ENCODE results near the gene HSH2D.

The HSH2D gene

DNA sequence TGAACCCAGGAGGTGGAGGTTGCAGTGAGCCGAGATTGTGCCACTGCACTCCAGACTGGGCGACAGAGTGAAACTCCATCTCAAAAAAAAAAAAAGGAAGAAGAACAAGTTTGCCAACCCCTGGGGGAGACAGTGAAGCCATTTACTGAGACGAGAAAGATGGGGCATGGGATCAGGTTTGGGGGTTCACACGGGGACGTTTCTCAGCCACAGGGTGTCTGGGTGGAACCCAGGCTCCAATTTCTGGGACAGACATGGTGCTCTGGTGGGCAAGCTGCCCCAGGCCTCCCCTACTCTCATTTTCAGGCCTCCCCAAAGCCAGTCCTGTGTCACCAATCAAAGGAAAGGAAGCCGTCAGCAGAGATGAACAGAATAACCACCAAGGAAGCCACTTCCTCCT is 13.4 kb downstream of the HSH2D start:
- TF ChIP-seq, protein P1, sequence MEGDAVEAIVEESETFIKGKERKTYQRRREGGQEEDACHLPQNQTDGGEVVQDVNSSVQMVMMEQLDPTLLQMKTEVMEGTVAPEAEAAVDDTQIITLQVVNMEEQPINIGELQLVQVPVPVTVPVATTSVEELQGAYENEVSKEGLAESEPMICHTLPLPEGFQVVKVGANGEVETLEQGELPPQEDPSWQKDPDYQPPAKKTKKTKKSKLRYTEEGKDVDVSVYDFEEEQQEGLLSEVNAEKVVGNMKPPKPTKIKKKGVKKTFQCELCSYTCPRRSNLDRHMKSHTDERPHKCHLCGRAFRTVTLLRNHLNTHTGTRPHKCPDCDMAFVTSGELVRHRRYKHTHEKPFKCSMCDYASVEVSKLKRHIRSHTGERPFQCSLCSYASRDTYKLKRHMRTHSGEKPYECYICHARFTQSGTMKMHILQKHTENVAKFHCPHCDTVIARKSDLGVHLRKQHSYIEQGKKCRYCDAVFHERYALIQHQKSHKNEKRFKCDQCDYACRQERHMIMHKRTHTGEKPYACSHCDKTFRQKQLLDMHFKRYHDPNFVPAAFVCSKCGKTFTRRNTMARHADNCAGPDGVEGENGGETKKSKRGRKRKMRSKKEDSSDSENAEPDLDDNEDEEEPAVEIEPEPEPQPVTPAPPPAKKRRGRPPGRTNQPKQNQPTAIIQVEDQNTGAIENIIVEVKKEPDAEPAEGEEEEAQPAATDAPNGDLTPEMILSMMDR (IDR thresholded peaks at IDR 0.05; ENCODE audit: low read depth, low read length, missing control alignments): no peak
- DNase-seq (ENCODE audit: low read depth): no peak
- no peak overlapping the region for H3K4me3 ChIP-seq (ENCODE audit: low read depth, low read length)

DNA sequence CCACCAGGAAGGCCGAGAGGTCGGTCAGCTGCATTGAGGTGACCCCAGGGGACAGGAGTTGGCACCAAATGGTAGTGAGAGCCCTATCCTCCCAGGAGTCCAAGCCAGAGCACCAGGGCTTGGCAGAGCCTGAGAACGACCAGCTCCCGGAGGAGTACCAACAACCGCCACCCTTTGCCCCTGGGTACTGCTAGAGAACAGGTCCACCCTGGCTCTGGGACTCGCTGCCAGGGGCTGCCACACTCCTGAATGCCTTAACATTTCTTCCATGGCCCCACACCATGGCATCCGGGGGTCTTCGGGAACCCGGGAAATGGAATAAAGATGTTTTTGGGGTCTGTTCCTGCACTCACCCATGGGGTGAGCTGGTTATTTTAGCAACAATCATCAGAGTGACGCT is 14.1 kb downstream of the HSH2D start:
- TF ChIP-seq, protein P1 (IDR thresholded peaks at IDR 0.05; ENCODE audit: low read depth, low read length, missing control alignments): no peak
- DNase-seq (ENCODE audit: low read depth): no peak
- H3K4me3 ChIP-seq (ENCODE audit: low read depth, low read length): no peak overlapping the region

DNA sequence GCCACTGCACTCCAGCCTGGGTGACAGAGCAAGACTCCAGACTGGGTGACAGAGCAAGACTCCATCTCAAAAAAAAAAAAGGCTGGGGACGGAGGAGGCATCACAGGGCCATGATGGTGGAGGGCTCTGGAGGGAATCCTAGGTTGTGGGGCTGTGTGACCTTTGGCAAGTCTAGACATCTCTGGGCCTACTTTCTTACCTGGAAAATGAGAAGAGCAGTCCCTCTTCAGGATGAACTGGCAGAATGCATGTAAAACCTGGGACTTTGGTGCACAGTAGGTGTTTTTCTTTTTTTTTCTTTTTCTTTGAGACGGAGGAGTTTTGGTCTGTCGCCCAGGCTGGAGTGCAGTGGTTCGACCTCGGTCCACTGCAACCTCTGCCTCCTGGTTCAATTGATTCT is 16.2 kb downstream of the HSH2D start:
- TF ChIP-seq, protein P1 (IDR thresholded peaks at IDR 0.05; ENCODE audit: low read depth, low read length, missing control alignments): no peak
- DNase-seq (ENCODE audit: low read depth): no peak
- H3K4me3 ChIP-seq (ENCODE audit: low read depth, low read length): no peak overlapping the region

DNA sequence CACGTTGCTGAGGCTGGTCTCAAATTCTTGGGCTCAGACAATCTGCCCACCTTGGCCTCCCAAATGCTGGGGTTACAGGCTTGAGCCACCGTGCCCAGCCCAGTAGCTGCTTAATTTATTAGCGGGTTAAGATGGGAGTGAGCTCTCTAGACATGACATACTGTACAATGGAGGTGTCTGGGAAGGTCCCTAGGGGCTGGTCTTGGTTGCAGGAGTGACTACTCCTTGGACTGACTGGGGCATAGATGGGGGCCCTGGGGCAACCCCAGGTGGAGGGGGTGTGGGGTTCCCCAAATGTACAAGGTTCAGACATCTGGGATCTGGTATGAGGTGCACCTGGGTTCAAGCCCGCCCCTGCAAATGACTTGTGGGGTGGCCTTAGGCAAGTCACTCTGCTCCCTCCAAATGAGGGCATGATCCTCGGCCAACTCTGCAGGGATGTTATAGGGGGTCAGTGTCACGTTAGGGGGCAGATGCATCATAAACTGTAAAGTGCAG is 17.0 kb downstream of the HSH2D start:
- DNase-seq (ENCODE audit: low read depth): no peak
- TF ChIP-seq, protein P1 (IDR thresholded peaks at IDR 0.05; ENCODE audit: low read depth, low read length, missing control alignments): no peak
- no peak overlapping the region for H3K4me3 ChIP-seq (ENCODE audit: low read depth, low read length)

DNA sequence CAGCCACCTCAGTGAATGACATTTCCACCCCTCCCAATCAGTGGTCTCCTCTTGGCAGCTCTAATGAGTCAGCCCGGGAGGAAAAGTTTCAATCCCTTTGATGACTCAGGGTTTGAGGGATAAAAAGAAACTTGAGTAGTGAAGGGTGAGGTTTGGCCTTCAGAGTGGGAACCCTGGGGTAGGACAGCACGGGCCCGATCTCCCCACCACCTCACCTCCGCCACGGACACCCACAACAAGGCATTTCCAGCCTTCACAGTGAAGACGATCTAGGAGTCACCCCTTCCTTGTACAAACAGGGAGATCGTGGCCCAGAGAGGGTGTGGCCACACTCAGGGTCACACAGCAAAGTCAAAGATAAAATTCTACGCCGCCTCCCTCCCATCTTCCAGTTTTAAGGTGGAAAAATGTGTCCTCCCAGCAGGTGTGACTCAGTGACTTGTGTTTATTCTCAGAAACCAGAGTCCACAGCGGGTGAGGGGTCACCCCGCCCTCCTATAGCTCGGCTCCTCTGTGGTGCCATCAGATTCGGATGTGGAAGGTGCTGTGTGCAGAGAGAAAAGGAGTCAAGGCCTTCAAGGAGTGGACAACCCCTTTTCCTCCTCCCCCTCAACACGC is 17.6 kb downstream of the HSH2D start:
- TF ChIP-seq, protein P1 (IDR thresholded peaks at IDR 0.05; ENCODE audit: low read depth, low read length, missing control alignments): no peak
- DNase-seq (ENCODE audit: low read depth): no peak
- H3K4me3 ChIP-seq (ENCODE audit: low read depth, low read length): no peak overlapping the region

- no peak overlapping the region for H3K4me3 ChIP-seq (ENCODE audit: low read depth, low read length)
- no peak for DNase-seq (ENCODE audit: low read depth)
- TF ChIP-seq, protein P1 (IDR thresholded peaks at IDR 0.05; ENCODE audit: low read depth, low read length, missing control alignments): no peak
These were observed 18.4 kb downstream of the HSH2D start for GRCh38 chr19:16161840-16162239.

All from GM12864 (cell line).